ENCODE data around the gene TMCC1.
"Not testable (repeated sequence)": the region's sequence is repeated elsewhere in the genome, so short reads cannot be mapped to it uniquely, and the experiment has no call there.

TMCC1 gene

GRCh38 chr3:129834580-129834979, 58.9 kb downstream of the TMCC1 start:
- no peak for FAIRE-seq

DNA sequence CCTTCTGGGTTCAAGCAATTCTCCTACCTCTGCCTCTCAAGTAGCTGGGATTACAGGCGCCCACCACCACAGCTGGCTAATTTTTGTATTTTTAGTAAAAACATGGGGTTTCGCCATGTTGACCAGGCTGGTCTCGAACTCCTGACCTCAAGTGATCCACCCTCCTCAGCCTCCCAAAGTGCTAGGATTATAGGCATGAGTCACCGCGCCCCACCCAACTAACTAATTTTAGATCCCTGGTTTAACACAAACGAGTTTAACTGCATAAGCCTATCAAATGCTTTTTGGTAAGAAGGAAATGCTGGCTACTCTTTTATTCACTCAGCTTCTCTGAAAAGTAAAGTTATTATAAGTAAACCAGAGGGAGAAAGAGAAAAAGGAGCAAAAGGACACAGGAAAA, 61.6 kb downstream of the TMCC1 start:
- not testable (repeated sequence) for FAIRE-seq

DNA sequence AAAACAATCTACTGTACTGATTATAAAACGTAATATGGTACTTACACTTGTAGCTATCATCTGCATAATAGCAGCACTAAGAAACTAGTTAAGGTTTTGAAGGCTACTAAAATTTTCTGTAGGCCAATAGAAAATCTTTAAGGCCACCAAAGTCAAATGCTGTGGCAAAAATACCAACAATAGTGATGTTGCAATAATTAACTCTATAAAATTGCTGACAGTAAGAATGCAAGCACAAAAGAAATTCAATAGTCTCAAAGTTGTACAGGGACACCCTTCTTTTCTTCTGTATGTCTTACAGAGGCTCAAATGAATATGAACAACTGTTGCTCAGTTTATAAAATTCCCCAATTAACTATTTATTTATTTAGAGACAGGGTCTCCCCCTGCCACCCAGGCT, 62.0 kb downstream of the TMCC1 start:
- FAIRE-seq: no peak

- peak; percentile 91 for FAIRE-seq
Observed at GRCh38 chr3:129829640-129830039, 63.9 kb downstream of the TMCC1 start.

GRCh38 chr3:129827765-129828164, 65.7 kb downstream of the TMCC1 start:
- FAIRE-seq: no peak

DNA sequence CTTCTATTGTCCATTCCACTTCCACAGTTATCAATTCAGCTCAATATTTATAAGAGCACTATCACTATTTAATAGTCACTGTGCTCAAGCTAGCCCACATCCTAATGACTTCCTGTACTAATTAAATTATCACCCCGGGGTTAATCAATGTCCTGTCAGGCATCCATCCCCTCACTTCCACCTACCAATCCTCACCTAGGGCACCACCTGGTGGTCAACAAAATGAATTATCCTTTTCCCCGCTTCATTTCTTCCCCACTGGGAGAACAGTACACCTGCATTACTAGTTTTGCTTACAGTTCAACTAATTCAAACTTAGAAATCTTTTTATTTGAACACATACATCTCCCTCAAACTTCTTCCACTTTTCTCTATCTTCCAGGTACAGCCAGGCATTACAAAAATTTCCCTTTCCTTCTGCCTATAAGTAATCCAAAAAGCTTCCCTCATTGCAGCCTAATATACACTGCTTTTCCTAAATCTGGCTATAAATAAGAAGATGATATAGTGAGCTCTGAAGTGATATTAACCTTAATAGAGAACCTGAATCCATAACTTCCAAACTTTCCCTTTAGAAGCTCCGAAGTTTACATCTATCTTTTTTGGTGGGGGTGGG, 68.5 kb downstream of the TMCC1 start:
- FAIRE-seq: no peak

DNA sequence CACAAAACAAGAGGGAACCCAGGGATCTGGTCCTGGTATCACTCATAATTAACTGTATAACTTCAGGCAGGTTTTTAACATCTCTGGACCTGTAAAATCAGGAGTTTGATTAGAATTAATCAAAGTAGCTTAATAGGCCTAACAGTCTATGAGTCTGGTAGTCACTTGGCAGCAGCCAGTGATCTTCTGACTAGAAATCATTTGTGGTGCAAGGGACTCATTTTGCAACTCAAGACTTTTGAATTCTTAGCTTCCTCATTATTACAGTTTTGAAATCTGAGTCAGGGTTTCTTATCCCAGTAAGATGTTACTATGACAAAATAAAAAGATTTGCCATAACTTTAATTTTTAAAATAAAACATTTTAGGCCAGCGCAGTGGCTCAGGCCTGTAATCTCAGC, 70.8 kb downstream of the TMCC1 start:
- FAIRE-seq: no peak

GRCh38 chr3:129822241-129822640, 71.3 kb downstream of the TMCC1 start:
- no peak for FAIRE-seq

DNA sequence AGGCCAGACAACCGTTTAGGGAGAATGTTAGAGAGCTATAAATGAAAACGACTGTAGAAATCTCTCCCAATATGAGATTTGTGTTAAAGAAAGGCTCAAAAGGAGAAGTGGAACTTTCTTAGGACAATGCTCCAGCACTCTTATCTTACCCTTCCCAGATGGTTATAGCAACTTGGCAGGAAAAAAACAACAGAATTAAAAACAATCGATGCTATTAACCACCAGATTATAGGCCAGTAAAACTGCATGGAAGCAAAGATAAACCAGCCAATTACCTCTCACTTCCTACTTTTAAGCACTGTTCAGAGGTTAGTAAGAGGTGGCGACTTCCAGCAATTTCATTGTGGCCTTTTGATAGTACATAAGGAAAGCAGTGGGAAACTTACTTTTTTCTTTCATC, 72.9 kb downstream of the TMCC1 start:
- FAIRE-seq: no peak

DNA sequence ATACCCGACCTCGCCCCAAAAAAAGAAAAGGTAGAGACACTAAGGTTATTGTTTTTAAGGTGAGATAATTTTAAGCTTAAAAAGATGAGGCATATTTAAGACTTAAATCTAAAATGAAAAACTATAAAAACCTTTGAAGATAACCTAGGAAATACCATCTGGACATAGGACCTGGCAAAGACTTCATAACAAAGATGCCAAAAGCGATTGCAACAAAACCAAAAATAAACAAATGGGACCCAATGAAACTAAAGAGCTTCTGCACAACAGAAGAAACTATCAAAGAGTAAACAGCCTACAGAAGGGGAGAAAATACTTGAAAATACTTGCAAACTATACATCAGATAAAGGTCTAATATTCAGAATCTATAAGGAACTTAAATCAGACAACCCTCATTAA, 80.9 kb downstream of the TMCC1 start:
- FAIRE-seq: no peak

- FAIRE-seq: peak; percentile 18
Observed at GRCh38 chr3:129809297-129809696, 84.2 kb downstream of the TMCC1 start.

GRCh38 chr3:129796146-129796545, 97.4 kb downstream of the TMCC1 start:
- no peak for FAIRE-seq

DNA sequence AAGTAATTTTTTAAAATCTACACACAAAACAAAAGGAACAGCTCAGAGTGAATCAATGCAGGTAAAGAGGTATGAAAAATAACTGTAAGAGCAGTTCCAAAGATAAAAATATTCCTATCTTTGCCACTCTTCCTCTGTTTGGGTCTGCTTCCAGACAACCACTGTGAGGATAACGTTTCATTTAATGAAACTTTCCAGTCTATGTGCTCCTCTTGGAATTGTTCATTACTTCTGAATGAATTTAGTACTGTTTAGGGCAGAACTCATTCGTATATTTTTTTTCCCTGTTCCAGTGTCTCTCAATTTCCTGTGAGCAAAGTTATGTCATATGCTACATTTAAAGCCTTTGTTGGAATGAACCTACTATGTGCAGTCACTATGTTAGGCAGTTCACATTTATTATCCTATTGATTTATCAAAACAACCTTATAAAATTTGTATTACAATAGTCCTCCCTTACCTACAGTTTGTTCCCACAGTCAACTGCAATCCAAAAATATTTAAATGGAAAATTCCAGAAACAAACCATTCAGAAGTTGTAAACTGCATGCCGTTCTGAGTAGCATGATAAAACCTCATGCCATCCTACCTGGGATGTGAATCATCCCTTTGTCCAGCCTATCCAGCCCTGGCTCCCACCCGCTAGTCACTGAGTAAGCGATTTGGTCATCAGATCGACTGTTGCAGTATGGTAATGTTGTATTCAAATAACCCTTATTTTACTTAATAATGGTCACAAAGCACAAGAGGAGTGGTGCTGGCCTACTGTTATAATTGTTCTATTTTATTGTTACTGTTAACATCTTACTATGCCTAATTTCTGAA, 98.1 kb downstream of the TMCC1 start:
- no peak for FAIRE-seq

GRCh38 chr3:129794311-129795185, 99.0 kb downstream of the TMCC1 start:
- peak; percentile 4 for FAIRE-seq

GRCh38 chr3:129793942-129794310, 99.6 kb downstream of the TMCC1 start:
- no peak for FAIRE-seq

- peak; percentile 21 for FAIRE-seq
Observed at GRCh38 chr3:129793319-129793718, 100.2 kb downstream of the TMCC1 start.

- no peak for FAIRE-seq
Observed at GRCh38 chr3:129783470-129783869, 110.0 kb downstream of the TMCC1 start.

DNA sequence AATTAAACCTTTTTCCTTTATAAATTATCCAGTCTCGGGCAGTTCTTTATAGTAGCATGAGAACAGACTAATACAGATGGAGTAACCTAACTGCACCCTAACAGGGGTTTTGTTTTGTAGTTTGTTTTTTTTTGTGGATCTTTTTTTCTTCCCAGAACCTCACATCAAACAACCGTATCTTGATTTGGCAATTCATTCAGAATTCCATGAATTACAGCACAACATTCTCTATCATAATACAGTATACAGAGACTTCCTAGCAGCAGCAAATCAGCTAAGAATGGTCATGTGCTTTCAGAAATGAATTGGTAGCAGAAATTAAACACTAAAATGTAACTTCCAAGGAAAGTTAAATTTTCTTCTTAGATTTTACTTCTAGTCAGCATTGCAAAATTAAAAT, 114.6 kb downstream of the TMCC1 start:
- FAIRE-seq: no peak

DNA sequence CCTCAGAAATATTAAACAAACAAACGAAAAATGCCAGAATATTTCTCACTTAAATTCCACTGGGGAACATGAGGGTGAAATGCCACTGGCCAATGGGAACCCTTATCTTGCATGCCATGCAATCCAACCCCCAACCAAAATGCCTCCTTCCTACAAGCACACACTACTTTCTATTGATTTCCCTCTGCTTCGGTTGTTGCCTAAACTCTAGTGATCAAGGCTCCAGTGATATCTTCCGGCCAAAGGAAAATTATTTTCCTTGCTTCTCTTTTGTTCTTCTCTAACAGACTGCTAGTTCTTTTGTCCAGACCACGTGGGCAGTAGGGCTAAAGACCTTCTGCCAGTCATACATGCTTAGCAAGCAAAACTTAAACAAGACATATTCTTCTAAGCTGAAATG, 115.7 kb downstream of the TMCC1 start:
- FAIRE-seq: no peak

- no peak for FAIRE-seq
Observed at GRCh38 chr3:129775870-129776269, 117.6 kb downstream of the TMCC1 start.

DNA sequence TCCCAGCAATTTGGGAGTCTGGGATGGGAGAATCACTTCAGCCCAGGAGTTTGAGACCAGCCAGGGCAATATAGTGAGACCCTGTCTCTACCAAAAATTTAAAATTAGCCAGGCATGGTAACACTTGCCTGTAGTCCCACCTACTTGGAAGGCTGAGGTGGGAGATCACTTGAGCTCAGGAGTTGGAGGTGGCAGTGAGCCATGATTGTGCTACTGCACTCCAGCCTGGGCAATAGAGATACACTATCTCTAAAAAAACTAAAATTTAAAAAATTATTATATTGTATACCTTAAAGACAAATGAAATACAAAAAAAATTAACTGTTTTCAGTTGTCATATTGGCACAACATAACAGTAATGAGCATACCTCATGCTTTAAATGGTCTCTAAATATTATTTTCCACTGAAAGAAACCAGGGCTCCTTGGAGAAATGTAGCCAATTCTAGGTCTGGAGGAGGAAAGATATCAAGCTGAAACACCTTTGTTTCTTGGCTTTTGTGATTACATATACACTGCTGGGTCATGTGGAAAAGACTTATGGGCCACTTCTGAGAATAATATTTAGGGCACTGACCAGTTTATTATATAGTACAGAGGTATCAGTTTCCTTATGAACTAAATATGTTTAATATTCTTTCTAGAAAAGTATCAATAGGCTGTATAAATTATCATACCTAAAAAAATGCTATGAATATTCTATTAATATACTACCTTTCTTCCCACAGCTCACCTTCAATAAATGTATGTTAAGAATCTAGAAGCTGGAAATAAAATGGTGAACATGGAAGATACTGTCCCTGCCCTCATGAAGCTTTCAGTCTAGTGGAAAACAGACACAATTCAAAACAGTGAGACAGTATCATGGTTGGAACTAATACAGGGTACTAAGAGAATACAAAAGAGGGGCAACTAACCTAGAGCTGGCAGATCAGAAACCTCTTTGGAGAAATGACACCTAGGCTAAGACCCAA, 119.5 kb downstream of the TMCC1 start:
- no peak for FAIRE-seq

DNA sequence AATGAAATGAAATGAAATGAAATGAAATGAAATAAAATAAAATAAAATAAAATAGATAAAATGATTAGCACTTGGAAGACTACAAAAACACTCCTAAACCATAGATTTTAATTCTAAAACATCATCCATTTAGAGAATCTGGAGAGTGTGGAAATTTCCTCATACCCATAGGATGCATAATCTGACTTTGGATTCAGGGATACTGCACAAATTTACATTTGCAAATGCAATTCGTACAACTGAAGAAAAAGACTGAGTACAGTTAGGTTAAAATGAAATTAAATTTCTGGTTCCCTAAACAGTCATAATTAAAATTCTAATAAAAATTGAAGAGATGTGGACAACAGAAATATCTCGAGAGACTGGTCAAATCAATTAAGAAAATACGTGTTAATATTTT, 122.9 kb downstream of the TMCC1 start:
- FAIRE-seq: no peak

All from endometrium (tissue), 2 donors.